ENCODE results near the gene FOXD2. TPM values are rescaled to one million over a fixed set of nuclear protein-coding genes. Genes with fewer than 3 reads are reported as not detected.

Gene FOXD2
- total RNA-seq, 2 experiments from 2014 or later = 0.11 to 0.18 TPM

DNA sequence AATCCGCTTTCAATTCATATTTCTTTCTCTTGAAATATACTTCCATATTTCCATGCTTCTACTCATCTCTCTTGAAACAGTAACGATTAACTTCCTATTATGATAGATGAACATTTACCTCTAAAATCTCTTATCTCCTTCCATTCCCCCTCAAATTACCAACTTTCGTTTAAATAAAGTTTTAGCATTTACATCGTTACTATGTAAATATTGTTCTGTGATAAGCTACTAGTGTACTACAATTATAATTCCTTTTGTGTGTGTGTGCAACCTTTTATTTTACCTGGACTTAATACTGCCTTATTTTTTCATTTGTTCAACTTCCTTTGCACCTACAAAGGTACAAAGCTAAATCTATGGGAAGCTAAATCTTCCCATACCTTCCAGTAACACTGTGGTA is 17.3 kb upstream of the FOXD2 start:
- no peaks in the 10 kb centered on the region for H3K9me3 Mint-ChIP-seq
- CTCF ChIA-PET = interaction anchor here (0.5 to 4.3 kb wide), 8 partner anchors 12 to 305 kb away, joined by 3 to 21 read pairs (median 4); partner anchors contain the start of gene FOXD2
- H3K27ac Mint-ChIP-seq = no peak overlapping the region
- DNase-seq (no peak), ATAC-seq (no peak)
- no peaks in the 10 kb centered on the region for H3K36me3 Mint-ChIP-seq (ENCODE audit: low read depth)
- H3K27me3 Mint-ChIP-seq = peaks cover 32% of the 10 kb centered on the region
- no peak overlapping the region for H3K4me3 Mint-ChIP-seq
- TF ChIP-seq, protein P1, sequence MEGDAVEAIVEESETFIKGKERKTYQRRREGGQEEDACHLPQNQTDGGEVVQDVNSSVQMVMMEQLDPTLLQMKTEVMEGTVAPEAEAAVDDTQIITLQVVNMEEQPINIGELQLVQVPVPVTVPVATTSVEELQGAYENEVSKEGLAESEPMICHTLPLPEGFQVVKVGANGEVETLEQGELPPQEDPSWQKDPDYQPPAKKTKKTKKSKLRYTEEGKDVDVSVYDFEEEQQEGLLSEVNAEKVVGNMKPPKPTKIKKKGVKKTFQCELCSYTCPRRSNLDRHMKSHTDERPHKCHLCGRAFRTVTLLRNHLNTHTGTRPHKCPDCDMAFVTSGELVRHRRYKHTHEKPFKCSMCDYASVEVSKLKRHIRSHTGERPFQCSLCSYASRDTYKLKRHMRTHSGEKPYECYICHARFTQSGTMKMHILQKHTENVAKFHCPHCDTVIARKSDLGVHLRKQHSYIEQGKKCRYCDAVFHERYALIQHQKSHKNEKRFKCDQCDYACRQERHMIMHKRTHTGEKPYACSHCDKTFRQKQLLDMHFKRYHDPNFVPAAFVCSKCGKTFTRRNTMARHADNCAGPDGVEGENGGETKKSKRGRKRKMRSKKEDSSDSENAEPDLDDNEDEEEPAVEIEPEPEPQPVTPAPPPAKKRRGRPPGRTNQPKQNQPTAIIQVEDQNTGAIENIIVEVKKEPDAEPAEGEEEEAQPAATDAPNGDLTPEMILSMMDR (IDR thresholded peaks at IDR 0.05) = no peak
- POLR2A ChIA-PET = interaction anchor here (1.1 kb wide), 1 partner anchor 17 kb away, joined by 3 read pairs; no protein-coding TSS in a partner anchor
- peaks cover 9% of the 10 kb centered on the region for H3K4me1 Mint-ChIP-seq (ENCODE audit: low read depth)
- intact Hi-C loops (cut with micrococcal nuclease) = no loop called here

DNA sequence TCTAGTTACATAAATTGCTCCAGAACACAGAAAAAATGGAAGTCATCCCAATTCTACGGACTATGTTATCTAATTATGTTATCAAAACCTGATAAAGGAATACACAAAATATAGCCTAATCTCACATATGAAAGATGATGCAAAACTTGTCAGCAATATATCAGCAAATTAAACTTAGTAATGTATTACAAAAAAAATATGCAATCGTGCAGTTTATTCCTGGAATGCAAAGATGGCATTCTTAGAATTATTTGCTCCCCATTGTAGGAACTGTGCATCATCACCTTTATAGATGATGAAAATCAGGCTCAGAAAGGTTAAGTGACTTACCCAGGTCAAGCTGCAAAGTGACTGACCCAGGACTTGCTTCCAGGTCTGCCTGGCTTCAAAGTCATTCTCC is 14.0 kb upstream of the FOXD2 start:
- POLR2A ChIA-PET = no interaction called here

DNA sequence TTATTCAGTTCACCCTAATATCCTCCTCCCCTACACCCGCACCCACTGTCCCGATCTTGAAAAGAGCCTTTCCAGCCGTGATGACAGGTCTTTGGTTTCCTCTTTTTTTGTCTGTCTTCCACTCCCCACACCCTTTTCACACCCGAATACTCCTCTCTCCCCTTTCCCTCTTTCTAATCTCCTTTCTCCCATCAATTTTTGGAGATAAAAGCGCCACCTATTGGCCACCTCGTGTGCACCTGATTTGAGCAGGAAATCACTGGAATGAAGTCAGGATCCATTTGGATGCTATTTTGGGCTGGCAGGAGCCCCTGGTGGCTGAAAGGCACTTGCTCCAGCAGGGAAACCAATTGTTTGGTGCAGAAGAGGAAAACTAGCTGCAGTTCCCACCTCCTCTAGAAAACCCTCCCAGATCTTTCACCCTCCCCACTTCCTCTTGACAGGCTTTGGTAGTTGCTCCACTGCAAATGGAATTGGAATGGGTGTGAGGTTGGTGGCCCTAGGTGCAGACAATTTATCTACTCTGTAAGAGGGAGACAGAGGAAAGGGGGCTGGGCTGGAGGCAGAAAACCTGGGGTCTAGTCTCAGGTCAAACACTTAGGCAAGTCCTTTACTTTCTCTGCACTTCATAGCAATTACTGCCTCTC is 13.4 kb upstream of the FOXD2 start:
- H3K27me3 Mint-ChIP-seq = peaks cover 12% of the 10 kb centered on the region

More for the DNA sequence above, 14.0 kb upstream of the FOXD2 start:
- TF ChIP-seq, protein P1 (IDR thresholded peaks at IDR 0.05) = no peak
- no peaks in the 10 kb centered on the region for H3K36me3 Mint-ChIP-seq (ENCODE audit: low read depth)
- ATAC-seq = no peak
- CTCF ChIA-PET = interaction anchor here (0.9 to 1.8 kb wide), 7 partner anchors 8 to 287 kb away, joined by 3 to 7 read pairs (median 4); no protein-coding TSS in a partner anchor
- no peak overlapping the region for H3K4me3 Mint-ChIP-seq
- no peaks in the 10 kb centered on the region for H3K9me3 Mint-ChIP-seq
- peaks cover 3% of the 10 kb centered on the region for H3K4me1 Mint-ChIP-seq (ENCODE audit: low read depth)
- H3K27me3 Mint-ChIP-seq = peaks cover 12% of the 10 kb centered on the region
- H3K27ac Mint-ChIP-seq = no peak overlapping the region
- no peak for DNase-seq
- intact Hi-C loops (cut with micrococcal nuclease) = no loop called here

DNA sequence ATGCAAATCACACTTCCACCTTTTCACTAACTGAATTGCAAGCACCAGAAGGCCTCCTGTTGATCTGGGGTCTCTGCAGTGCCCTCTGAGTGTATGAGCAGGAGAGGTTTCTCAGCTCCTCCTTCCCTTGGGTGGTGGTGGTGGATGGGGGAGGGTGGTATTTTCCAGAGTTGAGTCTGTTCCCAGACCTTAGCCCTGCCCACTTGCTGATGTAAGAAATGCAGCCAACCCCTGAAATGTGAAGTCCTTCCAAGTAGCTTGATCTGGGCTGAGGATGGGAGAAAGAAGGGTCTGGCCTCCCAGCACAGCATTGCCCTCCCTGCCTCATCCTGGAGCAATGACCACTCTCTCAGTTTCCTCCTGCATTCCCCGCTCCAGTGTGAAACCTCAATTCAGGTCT is 6.3 kb upstream of the FOXD2 start:
- Mint-ChIP-seq H3K27me3 (peaks cover 38% of the 10 kb centered on the region), H3K27ac (no peak overlapping the region), H3K4me1 (ENCODE audit: low read depth) (peaks cover 44% of the 10 kb centered on the region), H3K9me3 (no peaks in the 10 kb centered on the region), H3K4me3 (no peak overlapping the region), H3K36me3 (ENCODE audit: low read depth) (peaks cover 26% of the 10 kb centered on the region)
- ATAC-seq (peak; percentile 28), DNase-seq (no peak)
- POLR2A ChIA-PET = interaction anchor here (0.9 kb wide), 1 partner anchor 277 kb away, joined by 3 read pairs; no protein-coding TSS in a partner anchor
- CTCF ChIA-PET = interaction anchor here (1.0 to 2.6 kb wide), 14 partner anchors 8 to 296 kb away, joined by 3 to 19 read pairs (median 4); no protein-coding TSS in a partner anchor
- TF ChIP-seq, protein P1 (IDR thresholded peaks at IDR 0.05) = no peak
- intact Hi-C loops (cut with micrococcal nuclease) = loop anchor here (5.0 kb wide), 1 partner anchor 296 kb away; no protein-coding TSS in a partner anchor

More for the DNA sequence above, 13.4 kb upstream of the FOXD2 start:
- Mint-ChIP-seq H3K36me3 (ENCODE audit: low read depth) (no peaks in the 10 kb centered on the region), H3K4me1 (ENCODE audit: low read depth) (peaks cover 3% of the 10 kb centered on the region), H3K27ac (no peak overlapping the region), H3K4me3 (no peak overlapping the region), H3K9me3 (no peaks in the 10 kb centered on the region)
- CTCF ChIA-PET = interaction anchor here (0.7 to 1.8 kb wide), 4 partner anchors 10 to 37 kb away, joined by 3 to 7 read pairs (median 4); no protein-coding TSS in a partner anchor
- no peak for ATAC-seq
- intact Hi-C loops (cut with micrococcal nuclease) = no loop called here
- peak; percentile 28 for DNase-seq
- TF ChIP-seq, protein P1 (IDR thresholded peaks at IDR 0.05) = peak; percentile 77
- POLR2A ChIA-PET = no interaction called here
